CD14-positive monocyte (primary cell): ENCODE measurements around the gene UBE2O. TPM values are rescaled to one million over a fixed set of nuclear protein-coding genes. Genes with fewer than 3 reads are reported as not detected.

Source experiments
- DNase-seq, 3 donors: peaks; one replicate each; pipeline ENCODE4 v3.0.0-alpha.2; 2011 to 2022
- H2AFZ ChIP-seq: 2 replicates; pipeline ENCODE4 v1.6.0; 2012; ENCODE audit warnings: mild to moderate bottlenecking, low read depth, low read length, inconsistent platforms; ENCODE audit not compliant: insufficient read depth, poor library complexity, severe bottlenecking
- H3K27ac ChIP-seq, 2 donors: 1 replicate in 1 of 2; 2 replicates in 1 of 2; pipeline ENCODE4 v1.5.1; 2012 to 2013; ENCODE audit warnings: low read length in 2 of 2, control low read depth in 1 of 2, inconsistent platforms in 1 of 2, low read depth in 1 of 2, mild to moderate bottlenecking in 1 of 2
- H3K27me3 ChIP-seq, 2 donors: one replicate each; pipeline versions ENCODE4 v1.6.0 to v1.6.1; 2011 to 2013; ENCODE audit warnings: low read length in 2 of 2; ENCODE audit not compliant: control insufficient read depth in 2 of 2, insufficient read depth in 2 of 2
- H3K36me3 ChIP-seq, 2 donors: replicated peaks in 1 of 2; 1 replicate in 1 of 2; 2 replicates in 1 of 2; pipeline versions ENCODE4 v1.5.1 to v1.6.1; 2012 to 2013; ENCODE audit warnings: low read length in 2 of 2, control low read depth in 1 of 2, inconsistent platforms in 1 of 2, mild to moderate bottlenecking in 1 of 2; ENCODE audit not compliant: insufficient read depth in 2 of 2, control insufficient read depth in 1 of 2
- H3K4me1 ChIP-seq, 2 donors: 1 replicate in 1 of 2; 2 replicates in 1 of 2; pipeline versions ENCODE4 v1.5.1 to v1.6.1; 2012 to 2013; ENCODE audit warnings: low read length in 2 of 2, control low read depth in 1 of 2, inconsistent platforms in 1 of 2, mild to moderate bottlenecking in 1 of 2, moderate library complexity in 1 of 2; ENCODE audit not compliant: insufficient read depth in 2 of 2, control insufficient read depth in 1 of 2
- H3K4me2 ChIP-seq: replicated peaks from 2 replicates; pipeline ENCODE3; 2012; ENCODE audit warnings: low read length, moderate library complexity, mild to moderate bottlenecking; ENCODE audit not compliant: poor library complexity, severe bottlenecking; ENCODE audit errors: extremely low read depth
- H3K4me3 ChIP-seq, 3 experiments: fragments of 200-600 bp in 1 of 3; sonication (generic) in 1 of 3; replicated peaks in 1 of 3; 1 replicate in 2 of 3; 2 replicates in 1 of 3; pipeline ENCODE4 v1.5.1; 2011 to 2013; ENCODE audit warnings: low read length in 3 of 3, mild to moderate bottlenecking in 3 of 3, control low read depth in 2 of 3, low read depth in 2 of 3, inconsistent platforms in 1 of 3, moderate library complexity in 1 of 3
- H3K79me2 ChIP-seq: 2 replicates; pipeline ENCODE4 v1.6.0; 2012; ENCODE audit warnings: mild to moderate bottlenecking, control low read depth, inconsistent platforms, low read length, moderate library complexity; ENCODE audit not compliant: insufficient read depth
- H3K9ac ChIP-seq: 2 replicates; pipeline ENCODE4 v1.6.0; 2017; ENCODE audit warnings: low read length, mild to moderate bottlenecking; ENCODE audit not compliant: insufficient read depth, poor library complexity, severe bottlenecking
- H3K9me3 ChIP-seq, 2 donors: replicated peaks in 1 of 2; 1 replicate in 1 of 2; 2 replicates in 1 of 2; pipeline versions ENCODE4 v1.5.1 to v1.6.1; 2012 to 2013; ENCODE audit warnings: low read length in 2 of 2, control low read depth in 1 of 2; ENCODE audit not compliant: control insufficient read depth in 1 of 2, insufficient read depth in 1 of 2
- H4K20me1 ChIP-seq: 2 replicates; pipeline ENCODE4 v1.6.0; 2012; ENCODE audit warnings: mild to moderate bottlenecking, low read length, control low read depth, moderate library complexity; ENCODE audit not compliant: insufficient read depth
- H3K27ac Mint-ChIP-seq, 7 donors: one replicate each; pipeline ENCODE4 v1.8.0; 2020; ENCODE audit warnings: mild to moderate bottlenecking in 7 of 7, mixed read lengths in 7 of 7, moderate library complexity in 6 of 7, inconsistent platforms in 2 of 7
- H3K27me3 Mint-ChIP-seq, 3 donors: one replicate each; pipeline ENCODE4 v1.8.0; 2021 to 2022; ENCODE audit warnings: low read depth in 3 of 3, mild to moderate bottlenecking in 3 of 3, mixed read lengths in 3 of 3, moderate library complexity in 3 of 3, inconsistent platforms in 1 of 3
- H3K36me3 Mint-ChIP-seq, 2 donors: one replicate each; pipeline ENCODE4 v1.8.0; 2020; ENCODE audit warnings: mixed read lengths in 2 of 2, inconsistent platforms in 1 of 2, mild to moderate bottlenecking in 1 of 2
- H3K4me1 Mint-ChIP-seq: one replicate; pipeline ENCODE4 v1.8.0; 2020; ENCODE audit warnings: mild to moderate bottlenecking, mixed read lengths
- H3K4me3 Mint-ChIP-seq, 2 donors: one replicate each; pipeline ENCODE4 v1.8.0; 2020; ENCODE audit warnings: mild to moderate bottlenecking in 2 of 2, mixed read lengths in 2 of 2, moderate library complexity in 1 of 2
- H3K9me3 Mint-ChIP-seq, 7 donors: one replicate each; pipeline ENCODE4 v1.8.0; 2020 to 2022; ENCODE audit warnings: mixed read lengths in 7 of 7, mild to moderate bottlenecking in 6 of 7, moderate library complexity in 6 of 7, inconsistent platforms in 2 of 7
- CTCF ChIP-seq: fragments of 200-600 bp; IDR thresholded peaks from one replicate; pipeline ENCODE4 v1.8.0; 2022; ENCODE audit warnings: antibody characterized with exemption, mild to moderate bottlenecking
- WGBS: methylation state at CpG from one replicate; pipeline ENCODE4 v1.1.5; 2013; ENCODE audit warnings: missing lambda C conversion rate; ENCODE audit not compliant: insufficient coverage; 5-methylcytosine and 5-hydroxymethylcytosine counted together
- intact Hi-C, 2 donors: fragments of 100-400 bp; cut with micrococcal nuclease; formaldehyde crosslinking; loops; one replicate each; pipeline versions ENCODE4 v1.15.0 to v1.15.1; 2023
- polyA plus RNA-seq, 3 donors: library from polyadenylated mRNA; depleted of rRNA in 1 of 3; unstranded in 2 of 3; stranded (reverse) in 1 of 3; fragments of 300-500 nt in 2 of 3; fragments of >200 nt in 1 of 3; fragmentation: Illumina TruSeq in 2 of 3; gene quantifications; 1 replicate in 2 of 3; 2 replicates in 1 of 3; pipeline ENCODE4 v1.2.3, GENCODE V29; 2012 to 2021

Gene UBE2O
- polyA plus RNA-seq, 3 donors = 1.3 to 15.1 (median 4.5) TPM

GRCh38 chr17:76394166-76394565, 58.8 kb downstream of the UBE2O start:
- Mint-ChIP-seq H3K9me3 (no peaks in the 10 kb centered on the region), H3K4me1 (no peaks in the 10 kb centered on the region), H3K27ac (peak overlapping the region in 3 of 7 donors; percentile 11 to 25 (median 18)), H3K36me3 (peaks cover 62 to 93% of the 10 kb centered on the region in 2 donors), H3K27me3 (no peaks in the 10 kb centered on the region), H3K4me3 (no peak overlapping the region)
- no peaks in the 10 kb centered on the region for H3K4me1 ChIP-seq
- H3K27ac ChIP-seq = no peak overlapping the region
- H2AFZ ChIP-seq = no peak overlapping the region
- peaks cover 52 to 81% of the 10 kb centered on the region in 2 donors for H3K36me3 ChIP-seq
- no peak for TF ChIP-seq CTCF
- no peak overlapping the region for H3K4me2 ChIP-seq
- 100% methylated on average over 6 of the region's 10 CpGs for WGBS
- peaks cover 17% of the 10 kb centered on the region for H4K20me1 ChIP-seq
- H3K79me2 ChIP-seq = no peaks in the 10 kb centered on the region
- no peaks in the 10 kb centered on the region for H3K27me3 ChIP-seq
- H3K4me3 ChIP-seq = no peak overlapping the region
- no peaks in the 10 kb centered on the region for H3K9me3 ChIP-seq
- peak in 1 of 3 donors; percentile 1 for DNase-seq
- no peak overlapping the region for H3K9ac ChIP-seq
- intact Hi-C loops = no loop called here

DNA sequence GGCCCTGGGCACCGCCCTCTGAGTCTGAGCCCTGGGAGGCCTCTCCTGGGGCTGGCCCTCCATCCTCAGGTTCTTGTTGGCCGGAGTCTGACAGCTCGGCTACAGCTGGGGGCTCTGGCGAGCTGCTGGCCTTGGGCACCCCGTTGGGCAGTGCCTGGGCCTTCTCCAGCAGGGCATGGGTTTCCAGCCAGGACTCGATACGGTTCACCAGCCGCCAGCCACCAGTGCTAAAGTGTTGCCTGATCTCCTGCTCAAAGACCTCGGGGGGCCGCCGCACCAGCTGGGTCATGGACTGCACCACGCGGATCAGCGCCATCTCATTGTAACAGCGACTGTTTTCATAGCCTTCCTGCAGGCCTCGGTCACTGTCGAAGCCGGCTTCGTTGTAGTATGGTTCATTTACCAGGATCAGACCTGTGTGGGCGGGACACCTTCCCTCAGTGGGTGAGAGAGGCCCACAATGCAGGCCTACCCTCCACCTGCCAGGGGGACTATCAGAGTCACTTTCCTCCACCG, 61.7 kb downstream of the UBE2O start:
- intact Hi-C loops = no loop called here
- Histone ChIP-seq H3K9ac (no peak overlapping the region), H3K36me3 (peaks cover 32 to 55% of the 10 kb centered on the region in 2 donors), H3K4me3 (no peak overlapping the region), H3K27ac (no peak overlapping the region), H2AFZ (no peak overlapping the region), H3K9me3 (no peaks in the 10 kb centered on the region), H3K27me3 (peaks cover 0 to 2% of the 10 kb centered on the region in 2 donors), H3K4me1 (peaks cover 1 to 2% of the 10 kb centered on the region in 2 donors), H4K20me1 (peaks cover 17% of the 10 kb centered on the region), H3K79me2 (no peaks in the 10 kb centered on the region), H3K4me2 (no peak overlapping the region)
- TF ChIP-seq CTCF = no peak
- Mint-ChIP-seq H3K4me1 (peaks cover 5% of the 10 kb centered on the region), H3K27me3 (peaks cover 0 to 1% (median 0%) of the 10 kb centered on the region in 3 donors), H3K27ac (no peak overlapping the region), H3K36me3 (peaks cover 41 to 71% of the 10 kb centered on the region in 2 donors), H3K9me3 (peaks cover 0 to 2% (median 0%) of the 10 kb centered on the region in 7 donors), H3K4me3 (no peak overlapping the region)
- DNase-seq = peak in 1 of 3 donors; percentile 4
- WGBS = 98% methylated on average over 21 of the region's 21 CpGs
